T-helper 22 cell (primary cell): ENCODE data around the gene SIT1.
A peak's percentile ranks its signal among the peaks of the same experiment; 100 is the strongest.
"Not testable (repeated sequence)": the region's sequence is repeated elsewhere in the genome, so short reads cannot be mapped to it uniquely, and the experiment has no call there.

Source experiments
- DNase-seq: peaks from one replicate; pipeline ENCODE4 v3.0.0-alpha.2; 2020; ENCODE audit warnings: low read depth

The SIT1 gene

DNA sequence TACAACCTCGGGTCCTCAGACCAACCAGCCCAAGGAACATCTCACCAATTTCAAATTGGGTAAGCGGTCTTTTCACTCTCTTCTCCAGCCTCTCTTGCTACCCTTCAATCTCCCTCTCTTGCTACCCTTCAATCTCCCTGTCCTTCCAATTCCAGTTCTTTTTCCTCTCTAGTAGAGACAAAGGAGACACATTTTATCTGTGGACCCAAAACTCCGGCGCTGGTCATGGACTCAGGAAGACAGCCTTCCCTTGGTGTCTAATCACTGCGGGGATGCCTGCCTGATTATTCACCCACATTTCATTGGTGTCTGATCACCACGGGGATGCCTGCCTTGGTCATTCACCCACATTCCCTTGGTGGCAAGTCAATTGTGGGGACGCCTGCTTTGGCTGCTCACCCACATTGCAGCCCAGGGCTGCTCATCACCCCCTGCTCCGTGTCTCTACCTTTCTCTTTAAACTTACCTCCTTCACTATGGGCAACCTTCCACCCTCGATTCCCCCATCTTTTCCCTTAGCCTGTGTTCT, 13.2 kb downstream of the SIT1 start:
- not testable (repeated sequence) for DNase-seq

DNA sequence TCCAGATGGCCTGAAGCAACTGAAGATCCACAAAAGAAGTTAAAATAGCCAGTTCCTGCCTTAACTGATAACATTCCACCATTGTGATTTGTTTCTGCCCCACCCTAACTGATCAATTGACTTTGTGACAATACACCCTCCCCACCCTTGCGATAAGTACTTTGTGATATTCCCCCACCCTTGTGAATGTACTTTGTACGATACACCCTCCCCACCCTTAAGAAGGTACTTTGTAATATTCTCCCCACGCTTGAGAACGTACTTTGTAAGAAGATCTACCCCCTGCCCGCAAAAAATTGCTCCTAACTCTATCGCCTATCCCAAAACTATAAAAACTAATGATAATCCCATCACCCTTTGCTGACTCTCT, 13.9 kb downstream of the SIT1 start:
- not testable (repeated sequence) for DNase-seq

DNA sequence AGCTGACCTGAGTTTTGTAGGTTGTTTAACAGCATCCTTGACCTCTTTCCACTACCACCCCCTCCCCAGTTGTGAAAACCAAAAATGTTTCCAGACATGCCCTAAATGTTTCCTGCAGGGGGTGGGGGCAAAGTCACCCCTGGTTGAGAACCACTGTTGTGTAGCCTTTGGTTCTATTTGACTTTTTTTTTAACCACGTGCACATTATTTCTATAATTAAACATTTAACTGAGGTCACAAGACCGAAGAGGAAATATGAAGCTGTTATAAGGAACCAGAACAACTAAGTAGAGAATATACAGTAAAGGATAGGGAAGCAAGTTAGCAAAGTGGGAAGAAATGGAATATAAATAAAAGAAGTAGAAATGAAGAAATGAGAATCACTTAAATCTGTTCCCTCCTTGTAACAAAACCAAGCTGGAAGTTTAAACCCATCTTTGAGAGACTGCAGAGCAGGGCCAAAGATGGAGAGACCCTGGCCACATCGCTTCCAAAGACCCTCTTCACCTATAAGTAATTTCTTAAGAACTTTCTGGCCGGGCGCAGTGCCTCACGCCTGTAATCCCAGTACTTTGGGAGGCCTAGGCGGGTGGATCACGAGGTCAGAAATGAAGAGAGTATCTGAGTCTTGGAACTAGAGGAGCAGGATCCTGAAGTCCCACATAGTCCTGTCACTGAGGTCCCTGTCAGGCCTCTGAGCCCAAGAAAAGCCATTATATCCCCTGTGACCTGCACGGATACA, 14.4 kb downstream of the SIT1 start:
- DNase-seq = no peak

DNA sequence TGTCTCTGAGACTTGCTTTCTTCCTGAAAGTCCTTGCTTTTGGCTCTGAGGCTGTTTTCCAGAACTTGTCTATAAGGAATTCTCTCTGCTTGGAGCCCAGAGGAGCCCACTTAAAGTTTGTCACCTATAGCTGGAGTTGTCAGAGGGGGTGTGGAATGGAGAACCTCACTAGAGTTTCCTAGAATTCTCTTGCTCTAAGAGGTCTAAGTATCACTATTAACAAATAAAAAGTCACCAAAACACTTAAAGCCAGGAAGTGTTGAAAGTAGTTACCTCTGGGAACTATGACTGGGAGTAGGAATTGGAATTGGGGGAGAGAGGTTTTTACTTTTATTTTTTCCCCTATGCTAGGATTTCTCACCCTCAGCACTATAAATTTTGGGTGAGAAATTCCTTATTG, 15.0 kb downstream of the SIT1 start:
- no peak for DNase-seq

DNA sequence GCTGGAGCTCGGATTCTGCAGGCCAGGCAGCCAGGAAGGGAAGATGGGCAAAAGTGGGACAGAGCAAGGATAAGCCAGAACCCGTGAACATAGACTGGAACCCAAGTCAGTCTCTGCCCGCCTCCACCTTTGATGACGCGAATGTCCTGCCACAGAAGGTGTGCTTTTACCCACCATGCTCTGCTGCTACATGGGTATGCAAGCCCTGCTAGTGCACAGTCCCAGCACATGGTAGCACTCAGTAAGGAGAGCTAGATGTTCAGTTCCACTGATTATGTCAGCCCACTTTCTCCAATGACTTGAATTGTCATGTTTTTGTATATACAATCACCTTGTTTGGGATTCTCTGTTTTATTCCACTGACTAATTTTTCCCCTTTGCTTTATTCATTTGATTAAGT, 21.1 kb downstream of the SIT1 start:
- DNase-seq = no peak

DNA sequence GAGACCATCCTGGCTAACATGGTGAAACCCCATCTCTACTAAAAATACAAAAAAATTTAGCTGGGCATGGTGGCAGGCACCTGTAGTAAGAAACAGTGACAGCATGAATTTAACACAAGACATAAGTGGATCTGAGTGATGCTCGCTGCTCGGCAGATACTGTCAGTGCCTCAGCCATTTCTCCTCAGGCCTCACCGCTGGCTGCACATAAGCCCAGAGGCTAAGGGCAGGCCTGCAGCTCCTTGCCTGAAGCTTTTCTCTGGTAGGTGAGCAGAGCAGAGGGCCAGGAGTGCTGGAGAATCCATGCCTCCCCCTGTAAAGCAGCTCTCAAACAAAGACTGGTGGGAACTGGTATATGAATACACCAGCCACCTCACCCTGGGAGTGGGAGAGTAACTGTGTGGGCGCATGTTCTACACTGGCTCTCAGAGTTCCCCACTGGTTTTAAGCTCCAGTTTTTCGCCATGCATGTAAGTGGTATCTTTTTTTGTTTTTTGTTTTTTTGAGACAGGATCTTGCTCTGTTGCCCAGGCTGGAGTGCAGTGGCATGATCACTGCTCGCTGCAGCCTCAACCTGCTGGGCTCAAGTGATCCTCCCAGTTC, 22.2 kb downstream of the SIT1 start:
- DNase-seq = no peak

DNA sequence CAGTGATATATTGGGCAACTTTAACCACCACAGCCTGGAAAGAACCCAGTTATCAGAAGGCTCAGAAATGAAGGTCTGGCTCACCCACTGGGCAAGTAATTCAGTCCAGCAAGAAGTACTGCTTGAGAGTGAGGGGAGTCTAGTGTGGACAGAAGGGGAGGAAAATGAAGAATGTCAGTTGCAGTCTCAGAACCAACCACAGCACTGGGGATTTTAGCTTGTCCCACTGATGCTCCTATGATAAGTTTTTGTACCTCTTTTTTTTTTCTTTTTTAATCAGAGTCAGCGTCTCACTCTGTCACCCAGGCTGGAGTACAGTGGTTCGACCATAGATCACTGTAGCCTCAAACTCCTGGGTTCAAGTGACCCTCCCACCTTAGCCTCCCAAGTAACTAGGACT, 23.2 kb downstream of the SIT1 start:
- DNase-seq = no peak

DNA sequence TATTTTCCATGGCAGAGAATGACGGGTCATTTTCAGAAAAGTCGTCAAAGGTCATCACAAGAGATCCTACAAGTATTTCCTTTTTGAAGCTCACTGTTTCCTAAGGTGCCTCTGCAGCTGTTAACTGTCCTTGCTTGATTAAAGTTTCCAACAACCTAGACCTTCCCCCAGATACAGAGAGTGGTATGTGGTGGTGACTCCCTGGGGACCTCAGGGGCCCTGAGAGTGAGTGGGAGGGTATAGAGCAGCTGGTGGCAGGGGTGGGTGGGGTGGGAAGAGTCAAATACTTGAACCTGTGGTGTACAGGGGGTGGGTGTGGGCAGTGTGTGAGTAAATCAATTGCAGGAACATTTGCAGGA, 31.0 kb downstream of the SIT1 start:
- no peak for DNase-seq

DNA sequence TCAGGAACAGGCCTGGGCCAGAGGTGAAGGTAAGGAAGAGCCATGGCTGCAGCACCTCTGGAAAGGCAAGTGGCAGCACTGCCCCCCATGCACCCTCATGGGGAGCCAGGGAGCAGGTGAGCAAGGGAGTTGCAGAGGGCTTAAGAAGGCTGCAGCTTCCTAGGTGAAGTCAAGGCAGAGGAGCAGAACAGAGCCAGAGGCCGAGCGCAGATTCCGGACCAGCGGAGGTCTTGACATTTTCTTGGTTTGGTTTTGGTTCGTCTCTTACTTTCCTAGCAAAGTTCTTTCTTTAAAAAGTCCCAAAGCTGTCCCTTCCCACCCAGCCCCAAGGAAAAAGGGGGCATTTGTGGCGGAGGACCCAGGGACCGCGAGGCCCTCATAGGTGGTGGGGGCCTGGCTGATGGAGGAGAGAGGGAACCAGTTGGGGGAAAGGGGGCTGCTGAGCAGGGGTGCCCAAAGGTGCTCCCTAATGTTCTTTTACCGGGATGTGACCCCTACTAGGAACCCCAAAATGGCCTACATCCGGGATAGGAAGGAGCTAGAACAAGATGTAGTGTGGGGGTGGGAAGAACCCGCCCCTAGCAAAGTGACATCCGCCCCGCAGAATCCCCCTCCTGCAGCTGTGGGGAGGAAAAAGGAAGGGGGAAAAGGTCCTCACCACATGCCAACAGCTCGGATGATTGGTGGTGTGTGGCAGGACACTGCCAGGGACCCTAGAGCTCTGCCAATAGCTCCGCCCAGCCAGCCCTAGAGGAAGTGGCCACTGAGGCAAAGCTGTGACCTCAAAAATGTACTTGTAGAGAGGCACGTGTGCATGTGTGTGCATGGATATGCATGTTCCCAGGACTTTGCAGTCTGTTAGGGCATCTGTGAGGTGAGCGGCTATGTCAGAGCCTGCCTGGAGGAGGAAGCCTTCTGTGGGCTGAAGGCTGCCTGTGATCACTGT, 31.6 kb downstream of the SIT1 start:
- no peak for DNase-seq

DNA sequence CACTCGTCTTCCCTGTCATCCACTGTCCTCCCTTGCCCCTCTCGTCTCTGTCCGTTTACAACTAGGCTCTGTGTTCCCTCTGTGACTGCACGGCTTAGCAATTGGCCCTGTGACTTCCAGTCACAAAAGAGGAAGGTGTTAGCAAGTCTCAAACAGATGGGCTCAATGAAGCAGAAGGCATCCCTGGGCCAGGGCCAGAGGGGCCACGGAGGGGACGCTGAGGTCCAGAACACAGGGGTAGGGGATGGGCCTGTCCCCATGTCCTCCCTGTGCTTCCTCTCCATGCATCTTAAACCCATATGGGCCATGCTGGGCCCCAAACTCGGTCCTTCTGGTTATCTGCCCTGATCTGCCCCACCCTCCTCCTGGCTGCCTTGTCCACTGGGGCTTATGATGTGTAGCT, 32.4 kb downstream of the SIT1 start, which contains the start of gene CD72:
Gene CD72, minus strand, starts transcription at position 89 of the 403 bp plus-strand sequence. CDS start 110 bp downstream, outside the sequence.
- no peak for DNase-seq

DNA sequence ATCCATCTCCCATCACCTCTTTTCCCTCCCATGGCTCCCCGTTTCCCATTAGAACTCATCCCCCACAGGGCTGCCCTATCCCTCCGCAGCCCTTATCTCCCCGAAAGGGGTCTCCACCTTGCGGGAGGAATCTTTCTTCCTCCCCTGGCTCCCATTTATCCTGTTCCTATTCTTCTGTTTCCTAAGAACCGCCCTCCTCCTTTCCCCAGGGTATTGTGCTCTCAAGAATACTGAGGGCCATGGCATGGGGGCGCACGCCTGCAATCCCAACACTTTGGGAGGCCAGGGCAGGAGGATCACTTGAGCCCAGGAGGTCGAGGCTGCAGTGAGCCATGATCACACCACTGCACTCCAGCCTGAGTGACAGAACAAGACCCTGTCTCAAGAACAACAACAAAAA, 33.2 kb downstream of the SIT1 start:
- DNase-seq = no peak

DNA sequence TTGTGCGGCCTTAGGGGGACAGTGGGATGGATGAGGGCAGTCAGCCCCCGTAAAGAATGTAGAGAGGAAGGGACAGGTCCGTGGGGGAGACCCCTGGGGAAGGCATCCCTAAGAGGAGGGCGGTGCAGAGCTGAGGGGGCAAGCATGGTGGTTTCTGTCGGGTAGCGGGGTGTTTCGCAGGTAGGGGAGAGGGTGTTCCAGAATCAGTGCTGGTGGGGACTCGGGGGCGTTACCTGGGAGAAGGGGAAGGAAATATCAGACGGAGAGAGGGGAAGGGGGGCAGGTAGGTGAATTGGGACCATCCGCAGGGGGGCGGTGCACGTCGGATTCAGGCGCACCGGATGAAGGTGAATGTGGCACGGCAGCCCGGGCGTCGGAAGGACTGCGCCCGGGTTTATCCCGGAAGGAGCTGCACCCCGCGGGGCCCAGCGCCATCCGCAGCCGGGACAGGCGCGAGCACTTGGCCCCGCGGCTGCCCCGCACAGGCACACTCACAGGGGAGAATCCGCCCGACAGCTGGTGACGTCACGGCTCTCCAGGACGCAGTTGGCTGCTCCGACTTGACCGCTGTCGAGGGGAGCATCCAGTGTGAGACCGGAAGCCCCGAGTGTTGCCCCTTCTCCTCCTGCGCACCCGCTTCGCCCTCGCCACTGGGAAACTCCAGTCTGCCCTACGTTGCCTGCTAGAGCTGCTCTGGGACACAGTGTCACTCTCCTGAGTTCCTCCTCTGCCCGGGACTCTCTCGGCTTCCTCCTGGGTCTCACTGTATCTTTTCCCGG, 33.9 kb downstream of the SIT1 start:
- DNase-seq = peak; percentile 60

DNA sequence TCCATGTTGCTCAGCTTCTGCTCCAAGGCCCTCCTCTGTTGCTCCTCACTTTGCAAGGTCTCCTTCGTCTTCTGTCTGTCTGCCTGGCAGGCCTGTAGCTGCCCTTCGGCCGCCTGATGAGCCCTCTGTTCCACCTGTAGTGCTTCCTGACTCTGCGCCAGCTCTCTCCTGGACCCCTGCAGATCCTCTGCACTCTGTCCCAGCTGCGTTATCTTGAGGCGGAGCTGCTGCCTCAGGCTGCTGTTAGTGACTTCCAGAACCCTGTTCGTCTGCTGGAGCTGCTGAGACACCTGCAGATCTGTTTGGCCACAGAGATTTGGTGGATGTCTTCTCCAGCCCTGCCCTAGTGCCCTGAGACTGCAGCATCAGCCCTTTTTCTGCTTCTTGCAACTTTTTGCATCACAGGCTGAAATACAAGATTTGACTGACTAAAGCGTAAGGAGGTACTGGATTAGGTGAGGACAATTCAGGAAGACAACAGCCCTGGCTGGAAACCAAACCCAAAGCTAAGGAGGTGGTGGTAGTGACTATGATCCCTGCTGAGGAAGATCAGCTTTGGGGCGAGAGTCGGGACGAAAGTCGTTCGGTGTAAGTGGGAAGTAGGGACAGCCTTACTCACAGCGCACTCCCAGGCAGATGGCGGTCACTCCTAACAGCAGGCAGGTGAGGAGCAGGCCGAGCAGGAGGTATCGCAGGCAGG, 34.6 kb downstream of the SIT1 start:
- no peak for DNase-seq

DNA sequence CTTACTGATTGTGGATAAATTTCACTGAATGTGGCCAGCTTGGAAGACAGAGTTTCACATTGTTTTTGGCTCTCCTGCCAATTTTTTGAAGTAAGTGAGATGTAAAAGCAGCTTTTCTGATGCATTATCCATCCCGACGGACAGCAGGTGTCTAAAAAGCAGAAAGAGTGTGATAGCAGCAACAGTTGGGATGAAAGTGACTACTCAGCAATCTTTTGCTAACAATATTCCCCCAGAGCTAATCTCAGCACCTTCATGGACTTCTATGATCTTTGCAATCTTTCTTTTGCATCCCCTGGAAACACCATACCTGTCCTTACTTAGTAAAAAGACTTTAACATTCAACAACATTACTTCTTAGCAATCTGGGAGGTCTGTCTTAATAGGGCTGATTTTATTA, 37.9 kb downstream of the SIT1 start:
- DNase-seq = no peak

DNA sequence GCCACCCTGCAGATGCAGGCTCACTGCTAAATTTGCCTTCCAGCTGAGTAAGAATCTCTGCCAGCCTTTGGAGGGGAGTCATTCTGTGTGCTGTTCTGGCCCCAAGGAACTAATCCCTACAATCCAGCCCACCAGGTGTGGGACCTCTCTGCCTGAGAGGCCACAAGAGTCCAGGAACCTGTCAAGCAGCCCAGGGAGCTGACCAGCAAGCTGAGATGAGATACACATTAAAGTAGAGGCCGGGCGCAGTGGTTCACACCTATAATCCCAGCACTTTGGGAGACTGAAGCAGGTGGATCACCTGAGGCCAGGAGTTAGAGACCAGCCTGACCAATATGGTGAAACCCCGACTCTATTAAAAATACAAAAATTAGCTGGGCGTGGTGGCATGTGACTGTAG, 38.7 kb downstream of the SIT1 start:
- DNase-seq = not testable (repeated sequence)

DNA sequence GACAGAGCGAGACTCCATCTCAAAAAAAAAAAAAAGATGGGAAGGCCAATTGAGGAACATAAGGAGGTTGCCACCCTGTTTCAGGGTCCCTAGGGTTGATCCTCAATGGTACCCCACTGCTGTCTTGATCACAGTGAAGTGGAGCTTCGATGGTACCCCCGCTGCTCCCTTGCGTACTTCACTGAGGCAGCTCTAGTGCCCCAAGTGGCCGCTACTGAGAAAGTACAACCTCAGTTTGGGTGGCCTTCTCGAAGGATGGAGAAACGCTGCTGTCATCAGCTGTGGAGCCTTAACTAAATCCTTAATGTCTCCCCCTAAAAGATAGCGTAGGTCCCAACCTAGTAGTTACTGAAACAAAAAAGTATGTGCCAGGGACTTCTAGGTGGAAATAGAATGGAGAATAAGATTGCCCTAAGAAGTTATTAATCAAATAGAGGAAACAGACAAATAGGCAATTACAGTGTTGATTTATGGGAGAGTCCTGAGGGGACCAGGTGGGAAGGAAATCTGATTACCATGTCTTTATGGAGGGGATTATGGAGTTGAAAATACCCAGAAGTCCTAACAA, 39.4 kb downstream of the SIT1 start:
- peak; percentile 20 for DNase-seq

DNA sequence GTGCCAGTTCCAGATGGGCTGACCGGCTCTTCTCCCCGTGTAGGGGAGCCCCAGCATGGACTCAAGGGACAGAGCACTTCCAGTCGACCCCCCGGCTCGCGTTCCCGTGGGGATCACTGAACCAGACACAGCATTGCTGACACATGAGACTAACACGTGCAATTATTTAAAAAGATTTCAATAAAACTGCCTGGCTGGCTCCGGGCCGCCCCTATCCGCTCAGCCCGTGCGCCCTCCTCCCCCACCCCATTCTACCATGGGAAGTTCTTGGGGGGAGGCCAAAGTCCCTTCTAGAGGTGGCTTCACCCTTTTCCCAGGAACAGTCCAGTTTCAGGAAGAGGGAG, 40.9 kb downstream of the SIT1 start:
- no peak for DNase-seq

DNA sequence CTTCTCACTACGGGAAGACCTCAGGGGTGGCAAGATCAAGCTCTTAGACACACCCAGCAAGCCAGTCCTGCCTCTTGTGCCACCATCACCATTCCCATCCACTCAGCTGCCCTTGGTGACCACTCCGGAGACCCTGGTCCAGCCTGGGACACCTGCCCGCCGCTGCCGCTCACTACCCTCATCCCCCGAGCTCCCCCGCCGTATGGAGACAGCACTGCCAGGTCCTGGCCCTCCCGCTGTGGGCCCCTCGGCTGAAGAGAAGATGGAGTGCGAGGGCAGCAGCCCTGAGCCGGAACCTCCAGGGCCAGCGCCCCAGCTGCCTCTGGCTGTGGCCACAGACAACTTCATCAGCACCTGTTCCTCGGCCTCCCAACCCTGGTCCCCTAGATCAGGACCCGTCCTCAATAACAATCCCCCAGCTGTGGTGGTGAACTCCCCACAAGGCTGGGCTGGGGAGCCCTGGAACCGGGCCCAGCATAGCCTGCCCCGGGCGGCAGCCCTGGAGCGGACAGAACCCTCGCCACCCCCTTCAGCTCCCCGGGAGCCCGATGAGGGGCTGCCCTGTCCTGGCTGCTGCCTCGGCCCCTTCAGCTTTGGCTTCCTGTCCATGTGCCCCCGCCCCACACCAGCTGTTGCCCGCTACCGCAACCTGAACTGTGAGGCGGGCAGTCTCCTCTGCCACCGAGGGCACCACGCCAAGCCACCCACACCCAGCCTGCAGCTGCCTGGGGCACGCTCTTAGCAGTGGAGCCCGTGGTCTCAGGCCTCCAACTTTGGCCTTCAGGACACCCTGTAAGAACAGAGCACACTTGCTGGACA, 41.5 kb downstream of the SIT1 start:
- DNase-seq = no peak

DNA sequence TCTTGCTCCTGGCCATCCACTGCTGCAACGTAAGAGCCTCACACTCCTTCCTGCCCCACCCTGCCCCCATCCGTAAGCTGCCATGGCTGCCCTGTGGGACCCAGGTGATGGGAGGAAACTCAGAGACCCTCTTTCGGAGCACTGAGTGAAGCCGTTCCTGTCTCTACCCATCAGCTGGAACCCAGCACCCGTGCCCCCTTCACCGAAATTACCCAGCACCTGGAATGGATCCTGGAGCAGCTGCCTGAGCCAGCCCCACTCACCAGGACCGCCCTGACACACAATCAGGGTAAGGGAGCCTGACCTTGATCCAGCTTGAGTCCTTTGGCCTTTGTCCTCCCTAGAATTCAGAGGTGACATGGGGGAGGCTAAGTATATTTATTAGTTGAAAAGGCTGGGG, 42.5 kb downstream of the SIT1 start:
- no peak for DNase-seq

DNA sequence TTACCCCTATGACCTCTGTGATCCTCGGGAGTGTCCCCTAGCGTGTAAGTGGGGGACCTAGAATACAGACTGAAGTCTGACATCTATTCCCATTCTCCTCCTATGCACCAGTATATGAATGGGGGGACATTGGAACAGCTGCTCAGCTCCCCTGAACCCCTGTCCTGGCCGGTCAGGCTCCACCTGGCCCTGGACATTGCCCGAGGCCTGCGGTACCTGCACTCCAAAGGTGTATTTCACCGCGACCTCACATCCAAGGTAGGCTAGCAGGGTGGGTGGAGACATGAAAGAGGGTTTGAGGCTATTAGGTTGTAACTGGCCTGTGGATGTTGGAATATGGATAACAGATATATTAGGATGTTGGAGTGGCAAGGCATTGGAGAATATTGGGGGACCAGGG, 44.0 kb downstream of the SIT1 start:
- no peak for DNase-seq
